Mucosa of descending colon (tissue), 3 donors: ENCODE results near the gene CCDC120. TPM values are rescaled to one million over a fixed set of nuclear protein-coding genes. Genes with fewer than 3 reads are reported as not detected.

Experiments used
- ATAC-seq: fragments of 200-7000 bp; cut with Tn5 transposase; one replicate; pipeline ENCODE4 v1.9.1; 2020; ENCODE audit warnings: mild to moderate bottlenecking, moderate library complexity
- DNase-seq, 3 donors: peaks; one replicate each; pipeline ENCODE4 v3.0.0-alpha.2; 2020
- H3K36me3 ChIP-seq: fragments of 200-600 bp; one replicate; pipeline ENCODE4 v1.8.0; 2021; ENCODE audit warnings: low read depth, mild to moderate bottlenecking
- H3K4me1 ChIP-seq: fragments of 200-600 bp; one replicate; pipeline ENCODE4 v1.8.0; 2021; ENCODE audit warnings: low read depth, mild to moderate bottlenecking
- H3K4me3 ChIP-seq: fragments of 200-600 bp; one replicate; pipeline ENCODE4 v1.8.0; 2021; ENCODE audit warnings: mild to moderate bottlenecking
- H3K9me3 ChIP-seq: fragments of 200-600 bp; one replicate; pipeline ENCODE4 v1.8.0; 2021; ENCODE audit warnings: mild to moderate bottlenecking
- CTCF ChIP-seq: fragments of 200-600 bp; IDR thresholded peaks from one replicate; pipeline ENCODE4 v1.8.0; 2022; ENCODE audit warnings: antibody characterized with exemption, mild to moderate bottlenecking
- intact Hi-C, 2 donors: fragments of 100-400 bp; cut with DNase I in 1 of 2; cut with micrococcal nuclease in 1 of 2; formaldehyde crosslinking; loops; one replicate each; pipeline versions ENCODE4 v1.11.0 to v1.11.1; 2022; cut with DNase I, micrococcal nuclease
- long read RNA-seq, 2 donors: library from polyadenylated mRNA; unstranded; transcript quantifications; one replicate each; pipeline ENCODE4 v2.0.0, GENCODE V29; 2019 to 2021
- total RNA-seq, 3 donors: library from RNA; stranded (reverse); fragmentation: NEBNext Ultra II Directional in 2 of 3; extraction: Animal tissue kit (Norgen Biotek cat#: 25700) in 2 of 3; gene quantifications; one replicate each; pipeline versions ENCODE4 v1.2.1 to v1.2.4, GENCODE V29; 2021 to 2023
- donor health status: DM: no; HTN: no; CAD: no; lungs with moderate emphysema.
- donor health status: DM: no; HTN: no; CAD: no.
- donor health status: DM: no; HTN: yes; CAD: no.

Gene CCDC120
- 10 to 100 TPM; 11.6 to 16.7 (median 12.5) TPM for total RNA-seq
- long read RNA-seq, donor 1, partial matches to known transcripts, result 0 of 3 reads
- long read RNA-seq, donor 1, other reads (novel, unspliced or antisense), result 1 of 3 reads
- long read RNA-seq, donor 2, partial matches to known transcripts, result 0 of 2 reads
- long read RNA-seq, donor 2, other reads (novel, unspliced or antisense), result 2 of 2 reads

GRCh38 chrX:49058794-49059193 is at the start of gene CCDC120:
Gene CCDC120, plus strand, starts transcription at chrX:49058999. Its CDS starts 3,043 bp downstream, at chrX:49062042.
- Histone ChIP-seq H3K9me3 (no peaks in the 10 kb centered on the region), H3K36me3 (no peaks in the 10 kb centered on the region), H3K4me3 (peak within 1 kb of the TSS; percentile 17), H3K4me1 (no peaks in the 10 kb centered on the region)
- peak in 2 of 3 donors; percentile 62 to 67 for DNase-seq
- TF ChIP-seq CTCF, result no peak
- peak; percentile 90 for ATAC-seq
- intact Hi-C loops, result no loop called here

- Histone ChIP-seq H3K9me3 (no peaks in the 10 kb centered on the region), H3K4me3 (no peak overlapping the region), H3K36me3 (no peaks in the 10 kb centered on the region), H3K4me1 (no peaks in the 10 kb centered on the region)
- no peak for ATAC-seq
- DNase-seq, result no peak
- intact Hi-C loops, result no loop called here
- TF ChIP-seq CTCF, result no peak
Observed at GRCh38 chrX:49019050-49019449, 39.7 kb upstream of the CCDC120 start.

DNA sequence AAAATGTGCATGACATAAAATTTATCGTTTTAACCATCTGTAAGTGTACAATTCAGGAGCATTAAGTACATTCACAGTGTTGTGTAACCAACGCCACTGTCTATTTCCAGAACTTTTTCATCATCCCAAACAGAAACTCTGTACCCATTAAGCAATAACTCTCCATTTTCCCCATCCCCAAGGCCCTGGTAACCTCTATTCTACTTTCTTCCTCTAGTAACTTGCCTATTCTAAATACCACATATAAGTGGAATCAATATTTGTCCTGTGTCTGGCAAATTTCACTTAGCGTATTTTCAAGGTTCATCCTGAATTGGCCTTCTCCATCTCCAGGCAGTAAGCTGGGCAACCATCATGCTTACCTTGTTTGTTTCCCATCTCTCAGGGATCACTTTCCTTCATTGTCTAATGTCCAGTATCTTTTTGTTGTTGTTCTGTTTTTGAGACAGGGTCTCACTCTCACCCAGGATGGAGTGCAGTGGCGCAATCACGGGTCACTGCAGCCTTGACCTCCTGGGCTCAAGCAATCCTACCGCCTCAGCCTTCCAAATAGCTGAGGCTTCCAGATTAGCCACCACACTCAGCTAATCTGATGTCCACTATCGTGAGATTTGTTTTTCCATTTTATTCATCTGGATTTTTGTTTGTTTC is 39.1 kb upstream of the CCDC120 start:
- ATAC-seq (no peak), DNase-seq (peak in 1 of 3 donors; percentile 2)
- H3K36me3 ChIP-seq, result no peaks in the 10 kb centered on the region
- no peaks in the 10 kb centered on the region for H3K9me3 ChIP-seq
- H3K4me1 ChIP-seq, result no peaks in the 10 kb centered on the region
- H3K4me3 ChIP-seq, result no peak overlapping the region
- TF ChIP-seq CTCF, result no peak
- intact Hi-C loops, result no loop called here

DNA sequence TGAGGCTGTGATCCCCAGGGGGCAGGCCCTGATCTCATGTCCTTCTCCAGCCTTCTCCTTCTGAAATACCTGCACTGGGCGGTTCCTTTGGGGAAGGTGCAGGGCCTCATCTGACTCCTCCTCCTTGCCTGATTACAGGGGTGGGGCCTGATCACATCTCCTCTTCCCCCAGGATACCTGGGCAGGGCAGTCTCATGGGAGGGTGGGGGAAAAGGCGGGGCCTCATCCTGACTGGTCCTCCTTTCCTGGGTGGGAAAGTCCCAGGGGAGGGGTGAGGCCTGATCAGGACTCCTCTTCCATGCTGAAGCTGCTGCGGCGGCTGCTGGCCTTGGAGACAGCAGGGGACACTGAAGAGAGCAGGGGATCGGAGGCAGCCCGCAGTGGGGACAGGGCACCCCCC is 28.9 kb upstream of the CCDC120 start:
- Histone ChIP-seq H3K4me1 (no peaks in the 10 kb centered on the region), H3K9me3 (no peaks in the 10 kb centered on the region), H3K4me3 (no peak overlapping the region), H3K36me3 (no peaks in the 10 kb centered on the region)
- no peak for TF ChIP-seq CTCF
- DNase-seq, result peak; percentile 81 to 83 (median 82)
- peak; percentile 97 for ATAC-seq
- intact Hi-C loops, result no loop called here

GRCh38 chrX:49030283-49030682 is 28.5 kb upstream of the CCDC120 start:
- DNase-seq (no peak), ATAC-seq (peak; percentile 3)
- TF ChIP-seq CTCF, result no peak
- Histone ChIP-seq H3K36me3 (no peaks in the 10 kb centered on the region), H3K9me3 (no peaks in the 10 kb centered on the region), H3K4me1 (no peaks in the 10 kb centered on the region), H3K4me3 (no peak overlapping the region)
- intact Hi-C loops, result no loop called here
